Stomach (tissue), 9 donors: ENCODE data around the gene FUT2. TPM values are rescaled to one million over a fixed set of nuclear protein-coding genes. Genes with fewer than 3 reads are reported as not detected.

Experiments used
- DNase-seq, 2 donors: peaks; one replicate each; pipeline versions ENCODE4 v3.0.0 to v3.0.0-alpha.2; 2013 to 2019
- H3K27ac ChIP-seq, 5 donors: fragments of 200-600 bp in 4 of 5; sonication (generic) in 4 of 5; one replicate each; pipeline ENCODE4 v1.5.1; 2013 to 2019; ENCODE audit warnings: mild to moderate bottlenecking in 1 of 5, moderate library complexity in 1 of 5
- H3K27me3 ChIP-seq, 3 donors: fragments of 200-600 bp; sonication (generic); one replicate each; pipeline ENCODE4 v1.5.1; 2017 to 2019; ENCODE audit warnings: mixed run types in 1 of 3
- H3K36me3 ChIP-seq, 4 donors: fragments of 200-600 bp; sonication (generic); 1 replicate in 3 of 4; 2 replicates in 1 of 4; pipeline ENCODE4 v1.5.1; 2016 to 2019
- H3K4me1 ChIP-seq, 4 donors: fragments of 200-600 bp; sonication (generic); one replicate each; pipeline ENCODE4 v1.5.1; 2016 to 2019
- H3K4me3 ChIP-seq, 4 donors: fragments of 200-600 bp; sonication (generic) in 3 of 4; one replicate each; pipeline ENCODE4 v1.5.1; 2016 to 2019; ENCODE audit warnings: mild to moderate bottlenecking in 1 of 4
- H3K9me3 ChIP-seq, 4 donors: fragments of 200-600 bp; sonication (generic); one replicate each; pipeline ENCODE4 v1.5.1; 2016 to 2019
- CTCF ChIP-seq, 7 experiments: fragments of 450-650 bp in 4 of 7; fragments of 200-600 bp in 3 of 7; sonication (generic) in 3 of 7; IDR thresholded peaks; one replicate each; pipeline ENCODE4 v1.5.1; 2016 to 2019; ENCODE audit warnings: antibody characterized with exemption in 7 of 7, control low read depth in 2 of 7, mild to moderate bottlenecking in 1 of 7
- EP300 ChIP-seq: sonication (generic); formaldehyde crosslinking; IDR thresholded peaks from one replicate; pipeline ENCODE4 v1.6.1; 2017; ENCODE audit warnings: antibody characterized with exemption
- POLR2A ChIP-seq, 4 donors: fragments of 450-650 bp; IDR thresholded peaks; one replicate each; pipeline ENCODE4 v1.6.1; 2016; ENCODE audit warnings: antibody characterized with exemption in 4 of 4, control low read depth in 2 of 4, mild to moderate bottlenecking in 1 of 4, moderate library complexity in 1 of 4
- POLR2AphosphoS5 ChIP-seq, 3 donors: sonication (generic); formaldehyde crosslinking; IDR thresholded peaks; one replicate each; pipeline ENCODE4 v1.6.1; 2016; ENCODE audit warnings: antibody characterized with exemption in 3 of 3
- WGBS, 5 donors: extraction: QIAGEN DNeasy Blood & Tissue Kit in 3 of 5; methylation state at CpG; one replicate each; pipeline versions ENCODE4 v1.1.5 to v1.1.7; 2013 to 2018; 5-methylcytosine and 5-hydroxymethylcytosine counted together
- intact Hi-C: fragments of 100-400 bp; cut with DNase I; formaldehyde crosslinking; loops from one replicate; pipeline ENCODE4 v1.15.1; 2023; ENCODE audit warnings: low total_unique reads
- polyA plus RNA-seq, 3 donors: library from polyadenylated mRNA; stranded (reverse); fragments of 200-250 nt; gene quantifications; one replicate each; pipeline ENCODE4 v1.2.3, GENCODE V29; 2013
- total RNA-seq, 5 donors: library from RNA; depleted of rRNA; stranded (reverse); fragments of >200 nt; gene quantifications; one replicate each; pipeline versions ENCODE4 v1.1.0 to v1.2.3, GENCODE V29; 2014 to 2016
- donor health status: healthy with polysubstance abuse.
- donor health status: Bipolar disorder and iron deficiency.
- donor health status: healthy.

The FUT2 gene
- total and polyA plus RNA-seq, 8 donors, result 22.7 to 76.8 (median 31.1) TPM

- no peak overlapping the region for H3K27ac ChIP-seq
- H3K27me3 ChIP-seq, result no peaks in the 10 kb centered on the region
- no peaks in the 10 kb centered on the region for H3K36me3 ChIP-seq
- TF ChIP-seq CTCF (IDR thresholded peaks at IDR 0.05), result no peak
- TF ChIP-seq POLR2AphosphoS5 (IDR thresholded peaks at IDR 0.05), result no peak
- TF ChIP-seq EP300, result no peak
- TF ChIP-seq POLR2A (IDR thresholded peaks at IDR 0.05), result no peak
- H3K9me3 ChIP-seq, result no peaks in the 10 kb centered on the region
- intact Hi-C loops, result no loop called here
- H3K4me1 ChIP-seq, result peaks cover 12 to 19% (median 15%) of the 10 kb centered on the region in 4 donors
- H3K4me3 ChIP-seq, result no peak overlapping the region
- WGBS, 5 donors, result 80 to 81% (median 80%) methylated on average over 25 of the region's 25 CpGs
- no peak for DNase-seq
These were observed 22.2 kb upstream of the FUT2 start for GRCh38 chr19:48673436-48674100.

GRCh38 chr19:48674216-48674809, 21.5 kb upstream of the FUT2 start:
- TF ChIP-seq POLR2AphosphoS5 (IDR thresholded peaks at IDR 0.05), result no peak
- TF ChIP-seq POLR2A (IDR thresholded peaks at IDR 0.05), result no peak
- TF ChIP-seq EP300, result no peak
- no peak for TF ChIP-seq CTCF (IDR thresholded peaks at IDR 0.05)
- DNase-seq, result no peak
- Histone ChIP-seq H3K4me1 (peaks cover 13 to 24% (median 18%) of the 10 kb centered on the region in 4 donors), H3K9me3 (no peaks in the 10 kb centered on the region), H3K4me3 (no peak overlapping the region), H3K27ac (no peak overlapping the region), H3K36me3 (no peaks in the 10 kb centered on the region), H3K27me3 (no peaks in the 10 kb centered on the region)
- WGBS, 5 donors, result 85 to 91% (median 88%) methylated on average over 19 of the region's 19 CpGs
- intact Hi-C loops, result no loop called here

- Histone ChIP-seq H3K36me3 (no peaks in the 10 kb centered on the region), H3K9me3 (no peaks in the 10 kb centered on the region), H3K4me1 (peaks cover 13 to 24% (median 18%) of the 10 kb centered on the region in 4 donors), H3K27me3 (no peaks in the 10 kb centered on the region), H3K4me3 (no peak overlapping the region), H3K27ac (peak overlapping the region in 4 of 5 donors; percentile 62 to 87 (median 70))
- TF ChIP-seq CTCF (IDR thresholded peaks at IDR 0.05) (peak in 5 of 7 experiments; percentile 75 to 92 (median 85)), EP300 (no peak), POLR2AphosphoS5 (IDR thresholded peaks at IDR 0.05) (peak in 1 of 3 donors; percentile 59)
- WGBS, 5 donors, result 30 to 40% (median 36%) methylated on average over 20 to 28 of the region's 28 CpGs
- intact Hi-C loops, result no loop called here
- DNase-seq, result peak; percentile 88 to 95
These were observed 20.6 kb upstream of the FUT2 start for GRCh38 chr19:48674921-48675824.

GRCh38 chr19:48676487-48676886, 19.3 kb upstream of the FUT2 start:
- Histone ChIP-seq H3K27me3 (no peaks in the 10 kb centered on the region), H3K9me3 (no peaks in the 10 kb centered on the region), H3K4me1 (peaks cover 13 to 29% (median 18%) of the 10 kb centered on the region in 4 donors), H3K4me3 (no peak overlapping the region), H3K36me3 (no peaks in the 10 kb centered on the region), H3K27ac (peak overlapping the region; percentile 28 to 87 (median 67))
- no peak for TF ChIP-seq EP300
- TF ChIP-seq CTCF (IDR thresholded peaks at IDR 0.05), result no peak
- no peak for TF ChIP-seq POLR2A (IDR thresholded peaks at IDR 0.05)
- no peak for TF ChIP-seq POLR2AphosphoS5 (IDR thresholded peaks at IDR 0.05)
- DNase-seq, result no peak
- 63 to 82% (median 73%) methylated on average over 16 to 17 of the region's 17 CpGs for WGBS, 5 donors
- intact Hi-C loops, result no loop called here
